ENCODE data around the gene ZNF124.

Gene ZNF124

GRCh38 chr1:247111700-247112478 lies 59.9 kb downstream of the ZNF124 start:
- no peak for DNase-seq

- DNase-seq: no peak
These were observed 60.5 kb downstream of the ZNF124 start for GRCh38 chr1:247111259-247111699.

- DNase-seq: peak; percentile 58
These were observed 61.1 kb downstream of the ZNF124 start for GRCh38 chr1:247110627-247111258.

GRCh38 chr1:247107694-247108093 lies 64.1 kb downstream of the ZNF124 start:
- no peak for DNase-seq

- DNase-seq: no peak
These were observed 65.9 kb downstream of the ZNF124 start for GRCh38 chr1:247105966-247106365.
